Gastrocnemius medialis (tissue), 4 donors: ENCODE data around the gene CLPX.
A peak's percentile ranks its signal among the peaks of the same experiment; 100 is the strongest.

ENCODE experiments used
- CTCF ChIP-seq, 5 experiments: fragments of 450-650 bp in 3 of 5; fragments of 200-600 bp in 2 of 5; sonication (generic) in 2 of 5; IDR thresholded peaks in 4 of 5; conservative IDR thresholded peaks in 1 of 5; 1 replicate in 4 of 5; 2 replicates in 1 of 5; pipeline ENCODE4 v1.5.1; 2016 to 2019; ENCODE audit warnings: antibody characterized with exemption in 5 of 5, mild to moderate bottlenecking in 3 of 5, moderate library complexity in 3 of 5
- POLR2A ChIP-seq, 2 donors: fragments of 450-650 bp; IDR thresholded peaks; one replicate each; pipeline ENCODE4 v1.6.1; 2017; ENCODE audit warnings: antibody characterized with exemption in 2 of 2, mild to moderate bottlenecking in 2 of 2, moderate library complexity in 2 of 2

GRCh38 chr15:65101411-65101890 lies 83.7 kb downstream of the CLPX start:
- TF ChIP-seq CTCF (IDR thresholded peaks at IDR 0.05 in 4 of 5, conservative IDR thresholded peaks at IDR 0.05 in 1 of 5) (peak; percentile 50 to 76 (median 63)), POLR2A (IDR thresholded peaks at IDR 0.05) (no peak)
